ENCODE results near the gene HOXB3.

HOXB3 gene

GRCh38 chr17:48589831-48590606, at the start of gene HOXB3:
TSS of gene HOXB3 (minus strand) at chr17:48590241. CDS start at chr17:48552474, 37,767 bp downstream.
- no peak for DNase-seq

DNA sequence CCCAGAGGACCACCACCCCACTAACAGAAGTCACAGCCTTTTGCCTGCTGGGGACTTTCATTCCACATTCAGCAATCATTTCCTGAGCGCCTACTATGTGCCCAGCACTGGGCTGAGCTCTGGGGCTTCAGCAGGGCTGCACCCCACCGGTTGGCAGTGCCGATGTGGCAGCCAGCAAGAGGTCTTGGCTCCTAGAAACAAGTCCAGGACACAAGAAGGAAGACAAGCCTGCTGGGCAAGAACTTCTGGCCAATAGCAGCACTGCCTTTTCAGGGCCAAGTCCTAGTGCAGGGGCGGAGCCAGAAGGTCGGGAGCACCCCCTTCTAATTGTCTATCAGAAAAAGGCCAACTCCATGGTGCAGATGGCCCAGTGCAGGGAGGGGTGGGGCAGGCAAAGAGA, 49.1 kb upstream of the HOXB3 start:
- no peak for DNase-seq

- no peak for DNase-seq
Observed at GRCh38 chr17:48637323-48638260, 47.6 kb upstream of the HOXB3 start.

GRCh38 chr17:48636177-48637018, 46.4 kb upstream of the HOXB3 start:
- DNase-seq = peak; percentile 85 to 89

GRCh38 chr17:48634493-48635208, 44.6 kb upstream of the HOXB3 start:
- DNase-seq = no peak

DNA sequence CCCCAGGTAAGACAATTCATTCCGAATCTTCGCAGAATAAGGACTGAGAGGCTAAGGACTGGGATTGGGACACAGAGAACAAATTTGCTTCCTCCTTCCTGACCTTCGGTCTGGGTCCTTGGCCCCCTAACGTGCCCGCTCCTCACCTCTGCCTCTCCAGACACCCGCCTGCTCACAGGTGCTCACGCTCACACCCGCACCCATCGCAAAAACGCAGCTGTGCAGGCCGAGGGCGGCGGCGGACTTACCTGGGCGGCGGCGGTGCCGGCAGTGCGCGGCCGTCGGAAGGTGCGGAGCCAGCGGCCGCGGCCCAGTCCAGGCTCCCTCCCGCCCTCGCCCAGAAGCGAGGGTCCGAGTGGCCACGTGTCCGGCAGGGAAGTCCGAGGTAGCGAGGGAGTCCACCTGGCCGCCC, 43.2 kb upstream of the HOXB3 start:
- no peak for DNase-seq

GRCh38 chr17:48632579-48633265, 42.7 kb upstream of the HOXB3 start:
- DNase-seq = no peak

- DNase-seq = no peak
Observed at GRCh38 chr17:48631693-48632578, 41.9 kb upstream of the HOXB3 start.

DNA sequence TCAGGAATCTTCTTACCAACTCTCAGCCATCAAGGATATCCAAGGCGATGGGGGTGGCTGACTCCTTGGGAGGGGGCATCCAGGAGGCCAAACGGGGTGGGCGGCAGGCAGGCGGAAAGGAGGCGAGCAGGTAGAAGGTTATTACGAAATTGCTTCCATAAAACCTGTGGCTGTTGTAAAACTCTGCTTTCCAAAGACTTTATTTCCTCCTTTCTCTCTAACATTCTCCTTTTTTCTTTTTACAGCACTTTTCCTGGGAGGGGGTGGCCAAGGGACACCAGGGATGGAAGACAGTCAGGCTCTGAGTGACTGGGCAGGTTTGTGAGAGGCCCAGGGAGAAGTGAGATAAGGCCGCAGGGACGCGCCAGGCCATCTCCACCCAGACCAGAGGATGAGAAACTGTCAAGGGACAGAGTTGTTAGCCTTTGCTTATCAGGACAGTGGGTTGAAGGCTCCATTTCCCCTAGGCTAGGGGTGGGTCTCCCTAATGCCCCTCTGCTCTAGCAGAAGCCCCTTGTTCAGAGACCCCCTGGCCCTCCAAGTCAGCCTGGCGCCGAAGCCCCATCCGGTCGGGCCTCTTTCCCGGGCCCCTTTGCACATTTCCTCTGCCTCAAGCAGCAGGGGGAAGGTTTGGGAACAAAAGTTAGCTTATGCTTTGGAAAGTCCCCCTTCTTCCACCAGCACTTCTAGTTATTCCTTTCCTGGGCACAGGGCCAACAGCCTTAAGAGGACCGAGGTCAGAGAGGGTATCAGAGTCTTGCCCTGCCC, 41.1 kb upstream of the HOXB3 start:
- no peak for DNase-seq

DNA sequence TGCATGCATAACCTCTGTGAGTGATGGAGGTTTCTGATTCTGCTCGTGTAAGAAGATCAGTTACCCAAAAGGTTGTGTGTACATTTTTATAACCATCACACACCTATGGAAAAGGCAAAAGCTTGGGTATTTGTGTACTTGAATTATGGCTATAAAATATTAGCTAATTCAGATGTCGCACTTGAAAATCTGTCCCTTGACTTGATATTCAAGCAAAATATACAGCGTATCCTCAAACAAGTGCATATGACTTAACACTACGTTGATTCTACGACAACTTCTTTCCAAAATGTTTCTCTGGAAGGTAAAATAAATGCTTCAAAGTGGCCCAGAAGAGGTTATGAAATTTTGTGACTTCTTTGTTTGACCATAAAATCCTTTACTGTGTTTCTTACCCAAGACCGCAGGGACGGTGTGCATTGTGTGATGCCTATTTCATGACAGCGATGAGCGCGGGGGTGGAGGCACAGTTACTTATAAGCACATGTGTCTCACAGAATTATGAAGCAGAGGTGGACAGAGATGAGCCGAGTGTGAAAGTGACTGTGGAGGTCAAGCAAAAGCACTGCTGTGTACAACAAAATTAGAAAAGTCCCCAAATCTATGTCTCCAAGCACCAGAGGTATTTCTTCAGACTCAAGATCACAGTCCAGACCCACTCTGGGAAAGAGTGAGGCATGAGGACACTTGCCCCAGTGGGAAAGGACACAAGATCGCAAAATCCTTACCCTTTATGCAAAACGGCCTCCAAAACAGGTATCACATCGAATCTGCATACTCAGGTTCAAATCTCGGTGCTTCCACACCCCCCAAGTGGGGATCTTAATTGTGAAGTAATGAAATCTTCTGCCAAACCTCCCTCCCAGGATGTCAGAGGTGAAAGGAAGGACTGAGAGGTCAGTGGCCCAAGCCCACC, 40.2 kb upstream of the HOXB3 start:
- DNase-seq = no peak

GRCh38 chr17:48629411-48629759, 39.3 kb upstream of the HOXB3 start:
- DNase-seq = no peak

- no peak for DNase-seq
Observed at GRCh38 chr17:48628649-48629410, 38.8 kb upstream of the HOXB3 start.

GRCh38 chr17:48627623-48628521, 37.8 kb upstream of the HOXB3 start:
- no peak for DNase-seq

DNA sequence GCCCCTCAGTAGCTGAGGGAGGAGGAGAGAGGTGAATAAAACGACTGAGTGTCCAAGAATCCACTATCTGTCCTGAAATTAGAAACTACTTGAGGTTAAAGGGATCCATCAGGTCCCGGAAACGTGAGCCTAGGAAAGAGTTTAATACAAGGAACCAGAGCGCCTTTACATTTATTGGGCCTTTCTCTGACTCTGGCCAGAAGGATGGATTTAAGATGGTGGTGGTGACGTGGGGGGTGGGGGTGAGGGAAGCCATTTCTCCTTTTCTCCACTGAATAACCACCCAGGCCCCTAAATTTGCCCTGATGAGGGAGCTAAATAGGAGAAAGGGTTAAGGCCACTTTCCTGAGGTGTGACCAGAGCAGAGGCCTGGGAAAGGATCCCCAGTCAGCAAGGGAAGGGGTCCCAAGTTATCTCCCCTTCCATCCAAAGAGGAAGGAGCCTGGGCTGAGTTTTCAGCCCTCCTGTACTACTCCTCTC, 37.1 kb upstream of the HOXB3 start:
- no peak for DNase-seq

- DNase-seq = peak; percentile 49 to 52
Observed at GRCh38 chr17:48626245-48627117, 36.4 kb upstream of the HOXB3 start, which contains the start of gene HOXB9. TSS of gene HOXB9 (minus strand) at chr17:48626358. CDS start at chr17:48626269, 89 bp downstream.

Data from activated CD4-positive, alpha-beta T cell treated with anti-CD3 and anti-CD28 coated beads, Interleukin-2, amount 50 U/mL, for 48 hours (primary cell).